DOHH2 (cell line): ENCODE measurements around the gene PNPLA2.

ENCODE experiments used
- CTCF ChIP-seq: fragments of 200-600 bp; sonication (generic); IDR thresholded peaks from one replicate; pipeline ENCODE4 v1.5.1; 2014; ENCODE audit warnings: antibody characterized with exemption, mild to moderate bottlenecking, low read depth, low read length; ENCODE audit not compliant: poor library complexity, severe bottlenecking
- EZH2phosphoT487 ChIP-seq: fragments of 200-600 bp; sonication (generic); IDR thresholded peaks from 2 replicates; pipeline ENCODE4 v1.6.1; 2017; ENCODE audit warnings: borderline replicate concordance, mild to moderate bottlenecking, antibody characterized with exemption, low read length, moderate library complexity, mixed read lengths

- TF ChIP-seq EZH2phosphoT487 (no peak), CTCF (no peak)
Observed at GRCh38 chr11:819943-820649, 1.4 kb downstream of the PNPLA2 start.
